Measurements from ENCODE around the gene DUSP15. TPM values are rescaled to one million over a fixed set of nuclear protein-coding genes. Genes with fewer than 3 reads are reported as not detected.

The DUSP15 gene
- total and polyA plus RNA-seq, 9 of the 15 experiments (the other 6 are each of a cell fraction or from before 2014, with no cell fraction given), result 0.34 TPM; not detected in 8

GRCh38 chr20:31846793-31847138 is 23.6 kb downstream of the DUSP15 start (continued):
- TF ChIP-seq ZFP36 (IDR thresholded peaks at IDR 0.05; ENCODE audit: low read depth, low read length, partially characterized antibody) (no peak), SOX6 (IDR thresholded peaks at IDR 0.05) (no peak), ZNF699 (CRISPR knock-in tag; IDR thresholded peaks at IDR 0.05; ENCODE audit: insufficient replicate concordance) (no peak), CHD7 (IDR thresholded peaks at IDR 0.05; ENCODE audit: low read depth, low read length) (no peak), YBX1 (IDR thresholded peaks at IDR 0.05) (no peak), ZNF778 (CRISPR knock-in tag; IDR thresholded peaks at IDR 0.05) (no peak), HOMEZ (CRISPR knock-in tag; IDR thresholded peaks at IDR 0.05) (no peak), TEAD1 (CRISPR knock-in tag; IDR thresholded peaks at IDR 0.05) (0 out of 4 replicates have a peak, but pooled peaks of 1 of the 2 experiments have one; percentile 16), NONO (IDR thresholded peaks at IDR 0.05; ENCODE audit: low read depth in 2 of 2, low read length in 1 of 2) (0 out of 4 replicates have a peak, but pooled peaks of 1 of the 2 experiments have one; percentile 17), ESRRB (CRISPR knock-in tag; IDR thresholded peaks at IDR 0.05; ENCODE audit: borderline replicate concordance) (no peak), ZNF584 (CRISPR knock-in tag; IDR thresholded peaks at IDR 0.05; ENCODE audit: low read depth) (no peak), GATAD2B (IDR thresholded peaks at IDR 0.05; ENCODE audit: borderline replicate concordance) (no peak), TFE3 (CRISPR knock-in tag; IDR thresholded peaks at IDR 0.05) (no peak), OTX1 (CRISPR knock-in tag; IDR thresholded peaks at IDR 0.05) (no peak), IFI16 (CRISPR knock-in tag; IDR thresholded peaks at IDR 0.05) (no peak)
